Subcutaneous adipose tissue (tissue), 4 donors: ENCODE data around the gene GOLGA6A. TPM values are rescaled to one million over a fixed set of nuclear protein-coding genes. Genes with fewer than 3 reads are reported as not detected.

Experiments used
- total RNA-seq, 4 donors: library from RNA; depleted of rRNA; stranded (reverse); fragments of >200 nt; gene quantifications; one replicate each; pipeline ENCODE4 v1.1.0, GENCODE V29; 2016
- TF ChIP-seq, protein P1 (sequence below): fragments of 450-650 bp; IDR thresholded peaks from one replicate; pipeline ENCODE4 v1.5.1; 2016; ENCODE audit warnings: low read depth, mild to moderate bottlenecking, control low read depth, antibody characterized with exemption, moderate library complexity

GOLGA6A gene
- total RNA-seq, 4 donors from 2014 or later = 0.17 TPM; not detected in 3

DNA sequence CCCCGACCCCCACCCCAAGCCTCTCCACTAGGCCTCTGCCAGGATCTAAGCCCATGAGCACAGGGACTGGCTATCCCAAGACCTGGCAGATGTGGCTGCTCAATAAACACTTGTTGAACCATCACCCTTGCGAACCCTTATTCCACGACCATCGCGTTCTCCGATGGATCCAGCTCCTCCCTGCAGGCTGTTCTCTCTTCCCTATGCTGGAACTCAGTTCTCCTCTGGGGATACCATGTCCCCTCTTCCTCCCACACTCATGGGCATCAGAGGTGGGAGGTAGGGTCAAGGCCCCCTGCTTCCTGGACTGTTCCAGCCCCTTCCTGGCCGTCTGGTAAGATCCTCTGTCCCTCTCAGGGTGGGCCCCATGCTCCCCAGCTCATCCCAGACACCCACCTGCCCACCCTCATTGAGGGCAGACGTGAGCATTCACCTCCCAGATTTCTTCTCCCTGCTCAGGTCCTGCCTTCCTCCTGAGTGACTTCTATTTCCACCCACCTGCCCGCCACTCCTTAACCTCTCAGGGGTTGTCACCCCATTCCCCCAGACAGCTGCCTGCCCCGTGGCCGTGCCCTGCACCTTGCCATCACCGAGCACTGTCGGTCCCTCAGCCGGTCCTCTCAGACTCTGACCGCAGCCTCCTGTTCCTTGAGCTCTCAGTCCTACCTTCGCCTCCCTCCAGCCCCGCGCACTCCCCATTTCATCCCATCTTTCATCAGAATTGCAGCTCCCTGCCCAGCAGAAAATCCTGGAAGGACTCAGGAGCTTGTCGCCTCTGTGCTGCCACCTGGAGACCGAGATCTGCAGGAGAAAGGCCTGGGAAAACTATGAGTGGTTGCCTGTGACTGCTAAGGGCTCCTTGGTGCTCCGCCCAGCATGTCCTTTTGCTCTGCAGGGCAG is 45.8 kb downstream of the GOLGA6A start:
- TF ChIP-seq, protein P1, sequence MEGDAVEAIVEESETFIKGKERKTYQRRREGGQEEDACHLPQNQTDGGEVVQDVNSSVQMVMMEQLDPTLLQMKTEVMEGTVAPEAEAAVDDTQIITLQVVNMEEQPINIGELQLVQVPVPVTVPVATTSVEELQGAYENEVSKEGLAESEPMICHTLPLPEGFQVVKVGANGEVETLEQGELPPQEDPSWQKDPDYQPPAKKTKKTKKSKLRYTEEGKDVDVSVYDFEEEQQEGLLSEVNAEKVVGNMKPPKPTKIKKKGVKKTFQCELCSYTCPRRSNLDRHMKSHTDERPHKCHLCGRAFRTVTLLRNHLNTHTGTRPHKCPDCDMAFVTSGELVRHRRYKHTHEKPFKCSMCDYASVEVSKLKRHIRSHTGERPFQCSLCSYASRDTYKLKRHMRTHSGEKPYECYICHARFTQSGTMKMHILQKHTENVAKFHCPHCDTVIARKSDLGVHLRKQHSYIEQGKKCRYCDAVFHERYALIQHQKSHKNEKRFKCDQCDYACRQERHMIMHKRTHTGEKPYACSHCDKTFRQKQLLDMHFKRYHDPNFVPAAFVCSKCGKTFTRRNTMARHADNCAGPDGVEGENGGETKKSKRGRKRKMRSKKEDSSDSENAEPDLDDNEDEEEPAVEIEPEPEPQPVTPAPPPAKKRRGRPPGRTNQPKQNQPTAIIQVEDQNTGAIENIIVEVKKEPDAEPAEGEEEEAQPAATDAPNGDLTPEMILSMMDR = no peak

DNA sequence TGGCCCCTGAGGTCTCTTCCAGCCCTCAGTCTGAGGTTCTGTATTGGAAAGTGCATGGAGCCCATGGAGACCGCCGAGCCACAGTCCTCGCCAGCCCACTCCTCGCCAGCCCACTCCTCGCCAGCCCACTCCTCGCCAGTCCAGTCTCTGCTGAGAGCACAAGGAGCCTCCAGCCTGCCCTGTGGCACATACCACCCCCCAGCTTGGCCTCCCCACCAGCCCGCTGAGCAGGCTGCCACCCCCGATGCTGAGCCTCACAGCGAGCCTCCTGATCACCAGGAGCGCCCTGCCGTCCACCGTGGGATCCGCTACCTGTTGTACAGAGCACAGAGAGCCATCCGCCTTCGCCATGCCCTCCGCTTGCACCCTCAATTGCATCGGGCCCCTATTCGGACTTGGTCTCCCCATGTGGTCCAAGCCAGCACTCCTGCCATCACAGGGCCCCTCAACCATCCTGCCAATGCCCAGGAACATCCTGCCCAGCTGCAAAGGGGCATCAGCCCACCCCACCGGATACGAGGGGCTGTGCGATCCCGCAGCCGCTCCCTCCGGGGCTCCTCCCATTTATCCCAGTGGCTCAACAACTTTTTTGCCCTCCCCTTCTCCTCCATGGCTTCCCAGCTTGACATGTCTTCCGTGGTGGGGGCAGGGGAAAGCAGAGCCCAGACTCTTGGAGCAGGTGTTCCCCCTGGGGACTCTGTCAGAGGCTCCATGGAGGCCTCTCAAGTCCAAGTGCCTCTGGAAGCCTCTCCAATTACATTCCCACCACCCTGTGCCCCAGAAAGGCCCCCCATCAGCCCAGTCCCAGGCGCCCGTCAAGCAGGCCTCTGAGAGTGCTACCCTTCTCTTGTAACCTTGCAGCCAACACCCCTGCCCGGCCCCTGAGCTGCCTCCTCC is 47.0 kb downstream of the GOLGA6A start:
- TF ChIP-seq, protein P1 = no peak

DNA sequence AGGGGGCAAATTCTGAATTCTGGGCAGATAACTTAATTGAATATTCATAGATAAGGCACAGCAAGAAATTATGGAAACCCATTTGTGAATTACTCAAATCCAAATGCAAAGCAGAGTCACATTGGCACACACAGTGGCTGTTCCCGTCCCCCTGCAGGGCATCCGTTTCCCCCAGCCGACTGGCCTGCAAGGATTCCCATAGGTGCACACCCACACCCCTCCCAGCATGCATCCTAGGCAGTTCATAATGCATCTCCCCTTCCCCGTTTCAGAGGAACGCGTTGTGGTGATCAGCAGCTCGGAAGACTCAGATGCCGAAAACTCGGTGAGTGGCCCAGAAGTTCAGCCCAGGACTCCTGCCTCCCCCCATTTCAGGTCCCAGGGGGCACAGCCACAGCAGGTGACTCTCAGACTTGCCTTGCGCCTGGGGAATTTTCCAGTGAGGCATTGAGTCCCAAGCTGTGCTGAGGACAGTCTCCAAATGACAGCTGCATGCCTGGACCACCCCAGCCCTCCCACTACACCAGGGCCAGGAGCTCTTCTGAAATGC is 48.1 kb downstream of the GOLGA6A start:
- TF ChIP-seq, protein P1 = no peak

DNA sequence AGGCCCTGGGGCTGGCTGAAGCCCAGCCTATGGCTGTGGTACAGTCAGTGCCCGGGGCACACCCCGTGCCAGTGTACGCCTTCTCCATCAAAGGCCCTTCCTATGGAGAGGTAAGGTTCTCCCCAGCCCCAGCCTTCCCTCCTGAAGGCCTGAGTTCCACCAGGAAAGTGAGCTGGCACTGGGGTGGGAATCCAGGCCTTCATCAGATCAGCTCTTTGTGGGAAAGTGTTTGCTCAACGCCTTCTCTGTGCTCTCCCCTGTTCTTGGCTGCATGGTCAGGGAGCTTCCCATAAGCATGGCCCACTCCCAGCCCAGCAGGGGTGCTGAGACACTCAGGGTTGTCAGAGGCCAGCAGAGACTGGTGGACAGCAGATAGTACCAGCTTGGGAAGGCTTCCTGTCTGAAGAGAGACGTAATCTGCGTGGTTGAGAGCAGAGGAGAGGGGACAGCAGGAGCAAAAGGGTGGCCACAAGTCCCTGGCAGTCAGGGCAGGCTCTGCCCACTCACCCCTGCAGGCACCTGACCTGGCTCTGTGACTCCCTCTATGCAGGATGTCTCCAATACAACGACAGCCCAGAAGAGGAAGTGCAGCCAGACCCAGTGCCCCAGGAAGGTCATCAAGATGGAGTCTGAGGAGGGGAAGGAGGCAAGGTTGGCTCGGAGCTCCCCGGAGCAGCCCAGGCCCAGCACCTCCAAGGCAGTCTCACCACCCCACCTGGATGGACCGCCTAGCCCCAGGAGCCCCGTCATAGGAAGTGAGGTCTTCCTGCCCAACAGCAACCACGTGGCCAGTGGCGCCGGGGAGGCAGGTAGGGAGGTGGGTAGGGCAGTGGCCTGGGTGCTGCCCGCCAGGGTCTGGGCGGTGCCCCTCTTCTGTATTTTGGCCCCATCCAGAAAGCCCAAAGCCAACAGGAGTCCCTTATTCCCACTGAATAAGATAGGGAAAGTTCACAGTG is 49.5 kb downstream of the GOLGA6A start:
- TF ChIP-seq, protein P1 = no peak

DNA sequence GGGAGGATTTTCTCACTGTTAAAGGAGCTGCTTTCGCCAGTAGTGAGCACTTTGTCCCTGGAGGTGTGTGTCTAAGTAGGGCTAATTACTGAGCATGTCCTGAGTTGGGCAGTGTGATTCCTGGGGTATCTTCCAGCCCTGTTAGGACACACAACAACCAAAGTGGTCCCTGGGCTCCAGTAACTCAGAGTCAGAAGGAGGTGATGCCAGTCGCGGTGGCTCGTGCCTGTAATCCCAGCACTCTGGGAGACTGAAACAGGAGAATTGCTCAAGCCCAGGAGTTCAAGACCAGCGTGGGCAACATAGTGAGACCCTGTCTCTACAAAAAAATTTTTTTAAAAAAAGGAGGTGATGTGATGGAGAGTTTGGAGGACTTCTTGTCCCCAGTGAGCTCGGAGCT is 50.3 kb downstream of the GOLGA6A start:
- TF ChIP-seq, protein P1 = no peak

DNA sequence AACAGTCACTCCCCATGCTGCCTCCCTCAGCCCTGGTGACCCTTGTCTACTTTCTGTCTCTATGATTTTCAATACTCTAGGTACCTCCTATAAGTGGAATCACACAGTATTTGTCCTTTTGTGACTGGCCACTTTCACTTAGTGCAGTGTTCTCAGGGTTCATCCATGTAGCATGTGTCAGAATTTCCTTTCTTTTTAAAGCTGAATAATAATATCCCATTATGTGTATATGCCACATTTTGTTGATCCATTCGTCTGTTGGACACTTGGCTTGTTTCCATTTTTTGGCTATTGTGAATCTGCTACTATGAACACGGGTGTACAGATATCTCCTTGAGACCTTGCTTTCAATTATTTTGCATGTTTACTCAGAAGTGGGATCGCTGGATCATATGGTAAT is 53.7 kb downstream of the GOLGA6A start:
- TF ChIP-seq, protein P1 = no peak
